HG03342 (cell line): ENCODE results near the gene REC114.
"Not testable (repeated sequence)": the region's sequence is repeated elsewhere in the genome, so short reads cannot be mapped to it uniquely, and the experiment has no call there.

Experiments used
- ATAC-seq: cut with Tn5 transposase; IDR thresholded peaks from one replicate; pipeline ENCODE4 v1.9.1; 2021; ENCODE audit warnings: mild to moderate bottlenecking, moderate library complexity; ENCODE audit not compliant: unreplicated experiment

REC114 gene

DNA sequence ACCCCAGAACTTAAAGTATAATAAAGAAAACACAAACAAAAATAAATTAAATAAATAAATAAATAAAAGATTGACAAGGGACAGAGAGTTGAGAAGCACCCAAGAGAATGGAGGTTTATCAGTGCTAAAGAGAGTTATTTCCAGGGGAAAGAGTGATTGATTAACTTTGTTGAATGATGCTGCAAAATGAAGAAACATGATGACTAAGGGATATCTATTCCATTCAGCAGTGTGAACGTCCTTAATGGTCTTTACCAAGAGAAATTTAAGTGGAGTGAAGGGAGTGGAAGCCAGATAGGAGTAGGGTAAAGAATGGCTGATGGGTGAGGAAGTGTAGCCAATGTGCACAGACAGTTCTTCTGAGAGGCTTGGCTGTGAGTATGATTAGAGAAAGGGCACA lies 11.1 kb downstream of the REC114 start:
- no peak for ATAC-seq

DNA sequence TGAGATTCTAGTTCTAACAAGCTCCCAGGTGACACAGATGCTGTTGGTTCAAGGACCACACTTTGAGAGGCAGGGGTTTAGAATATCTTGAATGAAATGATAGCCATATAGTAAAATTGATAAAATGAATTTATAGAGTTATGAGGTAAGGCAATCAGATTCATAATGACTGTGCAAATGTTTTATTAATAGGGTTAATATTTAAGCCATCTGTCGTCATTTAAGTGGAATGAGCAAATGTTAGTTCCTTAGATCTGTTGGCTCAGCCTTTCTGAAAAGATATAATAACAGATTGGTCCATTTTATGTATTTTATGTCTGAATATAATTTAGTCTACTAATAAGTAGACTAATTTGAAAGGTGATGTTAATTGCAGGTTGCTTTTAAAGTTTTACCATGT lies 12.9 kb downstream of the REC114 start:
- ATAC-seq, result no peak

DNA sequence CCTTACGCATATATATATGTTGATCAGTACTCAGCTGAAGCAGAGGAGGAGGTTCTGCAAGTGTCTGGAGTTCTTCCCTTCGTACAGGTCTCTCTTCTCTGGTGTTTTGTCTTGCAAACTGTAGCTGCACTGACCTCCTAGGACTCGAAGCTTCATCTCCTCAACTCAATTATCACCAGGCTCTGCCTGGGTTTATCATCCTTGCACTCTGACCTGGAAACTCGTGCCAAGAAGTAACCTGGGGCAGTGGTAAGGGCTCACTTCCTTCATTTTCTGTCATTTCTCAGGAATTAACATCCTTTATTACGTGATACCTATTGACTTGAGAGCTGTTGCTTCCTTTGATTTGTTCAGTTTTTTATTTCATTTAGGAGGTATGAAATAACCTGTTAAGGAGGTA lies 14.4 kb downstream of the REC114 start:
- no peak for ATAC-seq

DNA sequence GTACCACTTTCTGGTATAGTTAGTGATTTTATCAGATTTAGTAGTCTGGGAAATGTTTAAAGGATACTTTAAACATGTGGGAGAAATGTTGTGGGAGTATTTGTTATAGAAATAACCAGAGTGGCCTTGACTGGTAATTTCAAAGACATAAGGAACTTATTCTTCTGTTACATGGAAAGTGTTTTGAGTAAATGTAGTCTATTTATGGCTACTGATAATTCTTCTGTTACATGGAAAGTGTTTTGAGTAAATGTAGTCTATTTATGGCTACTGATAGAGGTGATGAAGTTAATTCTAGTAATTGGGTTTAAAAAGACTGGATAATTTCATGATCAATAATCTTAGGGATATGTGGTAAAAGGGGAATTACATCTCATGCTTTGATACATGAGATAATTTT lies 17.7 kb downstream of the REC114 start:
- ATAC-seq, result no peak

DNA sequence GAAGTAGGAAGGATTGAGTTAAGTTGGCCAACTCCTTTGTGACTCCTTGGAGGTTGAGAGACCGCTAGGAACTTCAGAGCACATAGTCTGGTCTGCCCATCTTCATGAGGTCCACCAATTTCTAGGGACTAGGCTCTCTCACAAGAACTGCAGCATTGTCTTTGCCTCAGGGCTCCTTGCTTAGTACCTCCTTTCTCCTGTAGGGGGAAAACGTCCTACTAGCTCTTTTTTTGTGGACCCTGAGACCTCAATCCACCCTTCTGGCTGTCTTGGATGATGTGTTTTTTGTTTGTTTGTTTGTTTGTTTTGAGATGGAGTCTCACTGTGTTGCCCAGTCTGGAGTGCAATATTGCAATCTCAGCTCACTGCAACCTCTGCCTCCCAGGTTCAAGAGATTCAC lies 21.6 kb downstream of the REC114 start:
- ATAC-seq, result no peak

DNA sequence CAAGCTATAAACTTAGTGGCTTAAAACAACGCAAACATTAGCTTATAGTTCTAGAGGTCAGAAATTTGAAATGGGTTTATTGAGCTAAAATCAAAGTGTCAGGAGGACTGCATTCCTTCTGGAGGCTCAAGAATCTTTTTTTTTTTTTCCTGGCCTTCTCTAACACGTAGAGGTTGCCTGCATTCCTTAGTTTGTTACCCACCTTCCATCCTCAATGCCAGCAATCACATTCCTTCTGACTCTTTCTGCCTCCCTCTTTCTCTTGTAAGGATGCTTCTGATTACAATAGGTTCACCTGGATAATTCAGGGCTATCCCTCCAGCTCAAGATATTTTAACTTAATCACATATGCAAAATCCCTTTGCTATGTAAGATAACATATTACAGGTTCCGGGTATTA lies 24.8 kb downstream of the REC114 start:
- ATAC-seq, result no peak

DNA sequence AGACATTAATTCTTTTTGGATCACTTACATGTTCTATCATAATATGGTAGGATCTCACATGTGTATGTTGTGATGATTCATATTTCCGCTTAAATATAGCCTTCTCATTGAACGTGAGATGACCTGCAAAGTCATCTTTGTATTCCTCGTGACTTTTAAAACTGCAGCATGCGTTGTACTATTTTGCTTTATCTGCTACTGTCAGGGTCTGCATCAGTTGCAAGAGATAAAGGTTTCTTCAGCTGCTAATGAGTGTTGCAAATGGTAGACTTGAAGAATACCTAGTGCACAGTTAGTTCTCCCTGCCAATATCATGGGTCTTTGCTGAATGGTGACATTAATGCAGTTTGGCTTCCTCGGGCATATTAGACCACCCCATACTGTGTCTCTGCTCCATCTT lies 31.8 kb downstream of the REC114 start:
- no peak for ATAC-seq

DNA sequence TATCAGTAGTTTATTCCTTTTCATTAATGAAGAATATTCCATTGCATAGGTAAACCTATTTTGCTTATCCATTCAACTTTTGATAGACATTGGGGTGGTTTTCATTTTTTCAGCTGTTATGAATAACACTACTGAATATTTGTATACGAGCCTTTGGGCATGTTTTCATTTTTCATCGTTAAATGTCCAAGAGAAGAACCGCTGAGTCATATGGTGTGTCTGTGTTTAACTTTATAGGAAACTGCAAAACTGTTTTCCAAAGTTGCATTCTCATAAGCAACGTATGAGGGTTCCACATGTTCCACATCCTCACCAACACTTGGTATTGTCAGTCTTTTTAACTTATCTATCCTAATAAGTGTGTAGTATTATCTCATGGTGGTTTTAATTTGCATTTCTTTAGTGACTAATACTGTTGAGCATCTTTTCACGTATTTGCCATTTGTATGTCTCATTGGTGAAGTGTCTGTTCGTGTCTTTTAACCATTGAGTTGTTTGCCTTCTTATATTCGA lies 33.8 kb downstream of the REC114 start:
- ATAC-seq, result no peak

DNA sequence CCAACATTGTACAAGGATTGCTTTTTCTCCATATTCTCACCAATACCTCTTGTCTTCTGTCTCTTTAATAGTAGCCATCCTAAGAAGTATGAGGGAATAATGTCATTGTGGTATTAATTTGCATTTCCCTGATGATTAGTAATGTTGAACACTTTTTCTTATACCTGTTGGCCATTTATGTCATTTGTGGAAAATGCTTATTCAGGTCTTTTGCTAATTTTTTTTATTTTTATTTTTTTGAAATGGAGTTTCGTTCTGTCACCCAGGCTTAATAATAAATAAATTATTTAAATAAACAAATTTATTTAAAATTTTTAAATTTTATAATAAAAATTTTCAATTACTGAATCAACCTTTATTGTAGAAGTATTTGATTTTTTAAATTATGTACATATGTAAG lies 37.1 kb downstream of the REC114 start:
- no peak for ATAC-seq

DNA sequence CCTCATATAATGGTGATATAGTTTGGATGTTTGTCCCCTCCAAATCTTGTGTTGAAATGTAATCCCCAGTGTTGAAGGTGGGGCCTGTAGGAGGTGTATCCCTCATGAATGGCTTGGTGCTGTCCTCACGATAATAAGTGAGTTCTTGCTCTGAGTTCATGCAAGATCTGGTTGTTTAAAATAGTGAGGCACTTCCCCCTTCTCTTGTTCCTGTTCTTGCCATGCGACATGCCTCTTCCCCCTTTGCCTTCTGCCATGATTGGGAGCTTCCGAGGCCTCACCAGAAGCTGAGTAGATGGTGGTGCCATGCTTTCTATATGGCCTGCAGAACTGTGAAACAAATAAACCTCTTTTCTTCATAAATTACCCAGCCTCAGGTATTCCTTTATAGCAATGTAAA lies 39.2 kb downstream of the REC114 start:
- ATAC-seq, result no peak

DNA sequence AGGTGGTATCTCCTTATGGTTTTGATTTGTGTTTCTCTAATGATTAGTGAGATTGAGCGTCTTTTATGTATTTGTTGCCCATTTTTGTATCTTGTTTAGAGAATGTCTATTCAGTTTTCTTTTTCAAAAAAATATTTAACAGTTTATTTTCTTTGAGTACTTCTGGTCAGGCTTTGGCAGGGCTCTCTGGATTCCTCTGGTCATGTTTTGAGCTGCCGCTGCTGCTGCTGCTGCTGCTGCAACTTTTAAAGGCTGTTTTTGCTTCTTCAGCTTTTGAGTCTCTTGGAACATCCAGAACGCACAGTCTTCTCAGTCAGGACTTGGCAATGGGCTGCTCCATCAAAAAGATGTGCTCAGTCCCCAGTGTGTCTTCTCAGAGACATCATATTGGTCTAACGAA lies 40.1 kb downstream of the REC114 start:
- ATAC-seq, result no peak

DNA sequence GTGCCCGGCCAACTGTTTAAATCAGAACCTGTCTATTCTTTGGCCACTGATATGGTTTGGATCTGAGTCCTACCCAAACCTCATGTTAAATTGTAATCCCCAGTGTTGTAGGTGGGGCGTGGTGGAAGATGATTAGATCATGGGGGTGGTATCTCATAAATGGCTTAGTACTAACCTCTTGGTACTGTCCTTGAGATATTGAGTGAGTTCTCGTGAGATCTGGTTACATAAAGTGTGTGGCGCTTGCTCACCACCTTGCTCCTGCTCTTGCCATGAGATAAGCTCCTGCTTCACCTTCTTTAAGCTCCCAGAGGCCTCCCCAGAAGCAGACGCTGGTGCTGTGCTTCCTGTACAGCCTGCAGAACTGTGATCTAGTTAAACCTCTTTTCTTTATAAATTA lies 42.4 kb downstream of the REC114 start:
- ATAC-seq, result no peak

DNA sequence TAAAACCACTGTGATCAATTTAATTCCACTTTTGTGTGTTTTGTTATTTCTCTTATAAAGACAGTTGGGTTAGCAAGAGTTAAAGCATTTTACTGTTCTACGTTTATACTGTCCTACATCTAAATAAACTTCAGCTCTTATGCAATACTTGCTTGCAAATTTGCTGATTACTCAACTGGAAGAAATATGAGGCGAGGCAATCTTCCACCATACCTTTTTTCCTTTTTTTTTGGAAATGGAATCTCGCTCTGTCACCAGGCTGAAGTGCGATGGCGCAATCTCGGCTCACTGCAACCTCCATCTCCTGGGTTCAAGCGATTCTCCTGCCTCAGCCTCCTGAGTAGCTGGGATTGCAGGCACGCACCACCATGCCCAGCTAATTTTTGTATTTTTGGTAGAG lies 42.9 kb downstream of the REC114 start:
- not testable (repeated sequence) for ATAC-seq

DNA sequence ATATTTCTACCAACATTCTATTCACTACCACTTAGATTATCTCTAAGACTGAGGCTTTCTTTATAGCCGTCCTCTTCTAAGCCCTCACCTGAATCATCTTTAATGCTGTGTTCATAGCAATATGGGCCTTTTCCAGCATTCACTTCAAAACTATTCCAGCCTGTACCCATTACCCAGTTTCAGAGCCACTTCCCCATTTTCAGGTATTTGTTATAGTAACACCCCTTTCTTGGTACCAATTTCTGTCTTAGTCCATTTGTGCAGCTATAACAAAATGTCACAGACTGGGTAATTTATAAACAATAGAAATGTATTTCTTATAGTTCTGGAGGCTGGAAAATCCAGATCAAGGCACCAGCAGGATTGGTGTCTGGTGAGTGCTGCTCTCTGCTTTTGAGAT lies 45.7 kb downstream of the REC114 start:
- no peak for ATAC-seq

DNA sequence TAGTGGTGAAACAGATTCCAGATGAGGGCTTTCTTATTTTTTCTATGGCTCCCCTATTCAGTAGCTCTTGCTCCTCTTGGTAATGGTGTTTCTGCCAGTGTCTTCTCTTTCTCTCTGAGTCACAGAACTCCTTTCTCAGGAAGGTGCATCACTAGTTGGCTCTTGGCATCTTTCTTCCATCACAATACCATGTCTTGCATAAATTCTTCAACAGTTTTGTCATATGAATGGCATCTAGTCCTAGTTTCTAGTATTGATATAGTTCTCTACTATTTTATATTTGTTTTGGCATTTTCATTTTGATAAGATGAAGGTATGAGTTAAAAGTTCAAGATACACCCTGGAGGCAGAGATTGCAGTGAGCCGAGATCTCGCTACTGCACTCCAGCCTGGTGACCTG lies 51.0 kb downstream of the REC114 start:
- ATAC-seq, result no peak

DNA sequence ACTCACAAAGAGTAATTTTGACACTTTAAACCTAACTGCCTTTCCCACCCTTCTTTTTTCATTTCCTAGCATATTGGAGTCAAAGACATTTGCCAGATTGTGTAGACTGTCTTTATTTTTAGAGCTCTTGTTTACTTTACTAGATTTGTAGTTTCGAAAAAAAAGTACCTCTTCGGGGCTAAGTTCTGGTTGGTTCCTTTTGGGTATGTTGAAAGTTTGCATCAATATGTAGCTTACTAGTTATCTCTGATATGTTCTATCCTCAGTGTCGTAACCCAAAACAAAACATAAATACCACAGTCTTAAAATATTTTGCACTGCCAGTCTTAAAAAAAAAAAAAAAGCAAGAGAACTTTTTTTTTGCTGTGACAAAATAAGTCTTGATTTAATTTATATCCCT lies 52.2 kb downstream of the REC114 start:
- no peak for ATAC-seq

DNA sequence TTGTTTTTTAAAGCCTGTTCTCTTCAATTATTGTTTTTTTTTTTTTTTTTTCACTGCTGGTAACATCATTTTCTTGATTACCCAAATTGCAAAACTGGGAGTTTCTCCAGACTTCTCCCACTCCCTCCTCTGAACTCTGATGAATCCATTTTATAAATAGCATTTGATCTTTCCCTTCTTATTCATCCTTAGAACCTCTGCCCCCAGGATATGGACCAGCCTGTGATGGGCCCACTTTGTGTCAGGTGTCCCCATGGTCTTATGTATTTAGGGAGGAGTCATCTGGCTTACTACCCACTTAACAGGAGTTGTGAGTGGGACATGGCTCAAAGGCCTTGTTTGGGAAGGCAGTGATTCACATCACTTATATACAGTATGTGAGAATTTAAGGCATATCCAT lies 57.7 kb downstream of the REC114 start:
- no peak for ATAC-seq

DNA sequence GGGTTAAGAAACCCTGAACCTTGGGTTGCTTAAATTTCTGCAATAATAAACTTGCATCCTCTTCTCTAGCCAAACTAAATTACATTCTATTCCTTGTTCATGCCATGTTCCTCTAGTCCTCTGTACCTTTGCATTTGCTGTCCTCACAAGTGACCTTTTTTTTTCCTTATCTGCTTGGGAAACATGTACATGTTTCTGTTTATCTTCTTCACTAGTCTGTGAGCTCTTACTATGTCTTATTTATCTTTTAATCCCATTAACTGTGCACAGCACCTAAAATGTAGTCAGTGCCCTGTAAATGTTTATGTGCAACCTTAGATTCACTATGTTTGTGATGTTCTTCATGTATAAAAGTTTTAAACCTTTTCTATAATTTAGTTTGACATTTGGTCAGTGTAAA lies 61.9 kb downstream of the REC114 start:
- no peak for ATAC-seq

DNA sequence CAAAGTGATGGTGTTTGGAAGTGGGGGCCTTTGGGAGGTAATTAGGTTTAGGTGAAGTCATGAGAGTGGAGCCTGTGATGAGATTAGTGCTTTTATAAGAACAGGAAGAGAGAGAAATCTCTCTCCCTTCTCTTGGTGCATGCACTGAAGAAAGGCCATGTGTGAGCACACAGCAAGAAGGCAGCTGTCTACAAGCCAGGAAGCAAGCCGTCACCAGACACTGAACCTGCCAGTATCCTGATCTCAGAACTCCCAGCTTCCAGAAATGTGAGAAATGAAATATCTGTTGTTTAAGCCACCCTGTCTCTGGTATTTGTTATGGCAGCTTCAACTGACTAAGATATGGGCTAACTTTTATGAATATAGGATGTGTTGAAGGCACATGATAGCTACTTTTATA lies 72.6 kb downstream of the REC114 start:
- ATAC-seq, result no peak

DNA sequence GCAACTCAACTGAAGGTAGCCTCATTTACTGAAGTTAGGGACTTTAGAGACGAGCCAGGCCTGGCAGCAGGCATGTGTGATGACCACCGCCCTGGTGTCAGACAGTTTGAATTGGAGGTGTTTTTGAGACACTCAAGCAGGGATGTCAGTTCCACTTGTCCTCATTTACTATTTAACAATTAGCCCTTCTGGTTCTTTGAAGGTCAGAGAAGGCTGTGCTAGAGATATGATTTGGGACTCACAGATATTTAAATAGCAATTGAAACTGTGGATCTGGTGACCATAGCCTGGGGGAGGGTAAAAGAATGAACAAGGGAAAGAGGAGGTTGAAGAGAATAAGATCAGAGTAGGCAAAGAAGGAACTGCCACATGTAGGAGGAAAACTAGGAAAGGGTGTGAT lies 74.6 kb downstream of the REC114 start:
- ATAC-seq, result no peak

DNA sequence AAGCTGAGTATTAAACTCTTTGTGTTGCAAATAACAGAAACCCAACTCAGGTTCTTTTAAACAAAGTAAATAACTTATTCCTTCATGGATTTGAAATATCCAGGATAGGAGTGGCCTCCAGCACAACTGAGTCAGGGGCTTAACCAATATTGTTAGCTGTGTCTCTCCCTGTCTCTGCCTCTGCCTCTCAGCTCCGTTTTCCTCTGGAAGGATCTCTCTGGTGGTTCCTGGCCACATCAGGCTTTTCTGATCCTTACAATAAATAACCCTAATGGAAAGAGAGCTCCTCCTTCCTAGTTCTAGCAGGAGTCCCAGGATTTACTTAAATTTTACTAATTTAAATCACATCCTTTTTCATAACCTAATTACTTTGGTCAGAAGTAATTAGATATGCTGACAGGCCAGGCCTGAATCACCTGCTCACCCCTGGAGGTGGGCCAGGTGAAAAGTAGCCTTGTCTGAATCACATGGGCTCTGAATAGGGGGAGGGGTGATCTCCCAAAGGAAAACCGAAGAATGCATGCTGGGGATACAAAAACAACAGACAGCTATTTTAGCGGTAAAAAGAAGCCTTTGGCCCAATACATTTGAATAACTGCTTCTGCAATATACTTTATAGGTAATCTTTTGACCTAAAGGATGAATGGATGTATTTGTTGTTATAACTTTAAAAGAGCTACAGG lies 75.4 kb downstream of the REC114 start:
- ATAC-seq, result no peak

DNA sequence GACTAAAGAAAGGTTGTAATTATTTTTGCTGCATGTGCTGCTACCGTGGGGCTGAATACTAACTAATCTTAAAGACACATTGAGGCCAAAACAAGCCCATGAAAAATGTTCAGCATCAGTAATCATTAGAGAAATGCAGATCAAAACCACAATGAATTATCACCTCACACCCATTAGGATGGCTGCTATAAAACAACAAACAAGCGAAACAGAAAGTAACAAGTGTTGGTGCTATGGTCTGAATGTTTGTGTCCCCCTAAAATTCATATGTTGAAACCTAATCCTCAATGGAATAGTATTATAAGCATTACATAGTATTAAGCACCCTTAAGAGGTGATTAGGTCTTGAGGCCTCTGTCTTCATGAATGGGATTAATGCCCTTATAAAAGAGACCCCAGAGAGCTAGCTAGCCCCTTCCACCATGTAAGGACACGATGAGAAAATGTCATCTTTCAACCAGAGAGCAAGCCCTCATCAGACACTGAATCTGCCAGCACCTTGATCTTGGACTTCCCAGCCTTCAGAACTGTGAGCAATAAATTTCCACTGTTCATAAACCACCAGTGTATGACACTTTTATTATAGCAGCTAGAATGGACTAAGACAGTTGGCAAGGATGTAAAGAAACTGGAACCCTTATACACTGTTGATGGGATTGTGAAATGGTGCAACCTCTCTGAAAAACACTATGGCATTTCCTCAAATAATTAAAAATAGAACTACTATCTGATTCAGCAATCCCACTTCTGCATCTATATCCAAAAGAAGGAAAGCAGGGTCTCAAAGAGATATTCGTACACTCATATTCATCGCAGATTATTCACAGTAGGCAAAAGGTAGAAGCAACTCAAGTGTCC lies 76.1 kb downstream of the REC114 start:
- no peak for ATAC-seq
